ENCODE data around the gene ZNF683. TPM values are rescaled to one million over a fixed set of nuclear protein-coding genes. Genes with fewer than 3 reads are reported as not detected.
A peak's percentile ranks its signal among the peaks of the same experiment; 100 is the strongest.

The ZNF683 gene
- total and polyA plus RNA-seq, 10 of the 15 experiments (the other 5 are each of a cell fraction or from before 2014, with no cell fraction given) = not detected

- TF ChIP-seq, protein P1, sequence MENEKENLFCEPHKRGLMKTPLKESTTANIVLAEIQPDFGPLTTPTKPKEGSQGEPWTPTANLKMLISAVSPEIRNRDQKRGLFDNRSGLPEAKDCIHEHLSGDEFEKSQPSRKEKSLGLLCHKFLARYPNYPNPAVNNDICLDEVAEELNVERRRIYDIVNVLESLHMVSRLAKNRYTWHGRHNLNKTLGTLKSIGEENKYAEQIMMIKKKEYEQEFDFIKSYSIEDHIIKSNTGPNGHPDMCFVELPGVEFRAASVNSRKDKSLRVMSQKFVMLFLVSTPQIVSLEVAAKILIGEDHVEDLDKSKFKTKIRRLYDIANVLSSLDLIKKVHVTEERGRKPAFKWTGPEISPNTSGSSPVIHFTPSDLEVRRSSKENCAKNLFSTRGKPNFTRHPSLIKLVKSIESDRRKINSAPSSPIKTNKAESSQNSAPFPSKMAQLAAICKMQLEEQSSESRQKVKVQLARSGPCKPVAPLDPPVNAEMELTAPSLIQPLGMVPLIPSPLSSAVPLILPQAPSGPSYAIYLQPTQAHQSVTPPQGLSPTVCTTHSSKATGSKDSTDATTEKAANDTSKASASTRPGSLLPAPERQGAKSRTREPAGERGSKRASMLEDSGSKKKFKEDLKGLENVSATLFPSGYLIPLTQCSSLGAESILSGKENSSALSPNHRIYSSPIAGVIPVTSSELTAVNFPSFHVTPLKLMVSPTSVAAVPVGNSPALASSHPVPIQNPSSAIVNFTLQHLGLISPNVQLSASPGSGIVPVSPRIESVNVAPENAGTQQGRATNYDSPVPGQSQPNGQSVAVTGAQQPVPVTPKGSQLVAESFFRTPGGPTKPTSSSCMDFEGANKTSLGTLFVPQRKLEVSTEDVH (IDR thresholded peaks at IDR 0.05; ENCODE audit: low read depth, partially characterized antibody) = peak; percentile 30
- TF ChIP-seq CHD4 (IDR thresholded peaks at IDR 0.05) = no peak
- TF ChIP-seq MTA2 (IDR thresholded peaks at IDR 0.05; ENCODE audit: low read depth) = peak; percentile 78
- TF ChIP-seq, protein P2, sequence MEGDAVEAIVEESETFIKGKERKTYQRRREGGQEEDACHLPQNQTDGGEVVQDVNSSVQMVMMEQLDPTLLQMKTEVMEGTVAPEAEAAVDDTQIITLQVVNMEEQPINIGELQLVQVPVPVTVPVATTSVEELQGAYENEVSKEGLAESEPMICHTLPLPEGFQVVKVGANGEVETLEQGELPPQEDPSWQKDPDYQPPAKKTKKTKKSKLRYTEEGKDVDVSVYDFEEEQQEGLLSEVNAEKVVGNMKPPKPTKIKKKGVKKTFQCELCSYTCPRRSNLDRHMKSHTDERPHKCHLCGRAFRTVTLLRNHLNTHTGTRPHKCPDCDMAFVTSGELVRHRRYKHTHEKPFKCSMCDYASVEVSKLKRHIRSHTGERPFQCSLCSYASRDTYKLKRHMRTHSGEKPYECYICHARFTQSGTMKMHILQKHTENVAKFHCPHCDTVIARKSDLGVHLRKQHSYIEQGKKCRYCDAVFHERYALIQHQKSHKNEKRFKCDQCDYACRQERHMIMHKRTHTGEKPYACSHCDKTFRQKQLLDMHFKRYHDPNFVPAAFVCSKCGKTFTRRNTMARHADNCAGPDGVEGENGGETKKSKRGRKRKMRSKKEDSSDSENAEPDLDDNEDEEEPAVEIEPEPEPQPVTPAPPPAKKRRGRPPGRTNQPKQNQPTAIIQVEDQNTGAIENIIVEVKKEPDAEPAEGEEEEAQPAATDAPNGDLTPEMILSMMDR (IDR thresholded peaks at IDR 0.05 in 2 of 3, conservative IDR thresholded peaks at IDR 0.05 in 1 of 3; ENCODE audit: control insufficient read depth in 2 of 3, extremely low read depth in 1 of 3, insufficient read depth in 1 of 3, low read depth in 3 of 3, low read length in 3 of 3) = no peak
- no peak for TF ChIP-seq RBBP5 (conservative IDR thresholded peaks at IDR 0.05)
- no peak for TF ChIP-seq YY1 (IDR thresholded peaks at IDR 0.05; ENCODE audit: low read depth, low read length)
- TF ChIP-seq KLF5 (IDR thresholded peaks at IDR 0.05; ENCODE audit: partially characterized antibody) = no peak
- peak; percentile 95 for TF ChIP-seq DPF2 (IDR thresholded peaks at IDR 0.05)
- no peak for TF ChIP-seq RFX5 (IDR thresholded peaks at IDR 0.05; ENCODE audit: low read depth, low read length)
- TF ChIP-seq NFIC (IDR thresholded peaks at IDR 0.05; ENCODE audit: low read depth, low read length) = 0 out of 2 replicates have a peak, but pooled peaks have one; percentile 28
- no peak for TF ChIP-seq SREBF1 (IDR thresholded peaks at IDR 0.05; ENCODE audit: low read length)
- TF ChIP-seq, protein P3, sequence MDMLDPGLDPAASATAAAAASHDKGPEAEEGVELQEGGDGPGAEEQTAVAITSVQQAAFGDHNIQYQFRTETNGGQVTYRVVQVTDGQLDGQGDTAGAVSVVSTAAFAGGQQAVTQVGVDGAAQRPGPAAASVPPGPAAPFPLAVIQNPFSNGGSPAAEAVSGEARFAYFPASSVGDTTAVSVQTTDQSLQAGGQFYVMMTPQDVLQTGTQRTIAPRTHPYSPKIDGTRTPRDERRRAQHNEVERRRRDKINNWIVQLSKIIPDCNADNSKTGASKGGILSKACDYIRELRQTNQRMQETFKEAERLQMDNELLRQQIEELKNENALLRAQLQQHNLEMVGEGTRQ (IDR thresholded peaks at IDR 0.05; ENCODE audit: borderline replicate concordance, low read depth, low read length) = no peak; the same call in 1 of the 2 replicates
- peak; percentile 68 for TF ChIP-seq ATF7 (IDR thresholded peaks at IDR 0.05; ENCODE audit: low read depth)
- TF ChIP-seq SP1 (IDR thresholded peaks at IDR 0.05; ENCODE audit: low read depth, low read length) = peak; percentile 7
- TF ChIP-seq RAD21 (IDR thresholded peaks at IDR 0.05; ENCODE audit: insufficient read depth, low read depth, low read length) = no peak
- TF ChIP-seq NBN (IDR thresholded peaks at IDR 0.05) = peak; percentile 88
- no peak for TF ChIP-seq TAF1 (IDR thresholded peaks at IDR 0.05; ENCODE audit: borderline replicate concordance, low read depth, low read length)
- no peak for TF ChIP-seq POLR2AphosphoS5 (IDR thresholded peaks at IDR 0.05; ENCODE audit: low read length)
- TF ChIP-seq ZSCAN29 (IDR thresholded peaks at IDR 0.05) = no peak
- TF ChIP-seq RELA (IDR thresholded peaks at IDR 0.05; ENCODE audit: borderline replicate concordance, partially characterized antibody) = no peak
- no peak for TF ChIP-seq YBX1 (IDR thresholded peaks at IDR 0.05)
- TF ChIP-seq JUND (IDR thresholded peaks at IDR 0.05; ENCODE audit: low read depth, low read length) = no peak
- peak; percentile 72 for TF ChIP-seq RUNX3 (IDR thresholded peaks at IDR 0.05; ENCODE audit: low read length)
- TF ChIP-seq HCFC1 (IDR thresholded peaks at IDR 0.05; ENCODE audit: low read length) = no peak
Measured at GRCh38 chr1:26378088-26378878, 5.7 kb upstream of the ZNF683 start (continued).
